ENCODE measurements around the gene CHST3.
"Not testable (repeated sequence)": the region's sequence is repeated elsewhere in the genome, so short reads cannot be mapped to it uniquely, and the experiment has no call there.

The CHST3 gene

DNA sequence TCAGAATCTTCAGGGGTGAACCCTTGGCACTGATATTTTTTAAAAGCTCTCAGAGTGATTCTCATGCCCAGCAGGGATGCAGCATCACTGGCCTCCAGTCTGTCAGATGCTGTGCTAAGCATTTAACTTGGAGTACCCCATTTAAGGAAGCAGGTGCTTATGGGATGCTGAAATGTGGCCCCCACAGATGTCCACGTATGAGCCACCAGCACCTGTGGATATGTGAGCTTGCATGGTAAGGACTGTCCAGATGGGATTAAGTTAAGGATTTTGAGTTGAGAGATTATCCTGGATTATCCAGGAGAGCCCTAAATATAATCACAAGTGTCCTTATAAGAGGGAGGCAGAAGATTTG, 17.7 kb downstream of the CHST3 start:
- H3K27me3 Mint-ChIP-seq (ENCODE audit: low read depth, poor library complexity): no peaks in the 10 kb centered on the region
- peaks cover 6% of the 10 kb centered on the region for H3K36me3 Mint-ChIP-seq (ENCODE audit: low read depth)
- peak overlapping the region; percentile 97 for H3K27ac Mint-ChIP-seq
- H3K4me1 Mint-ChIP-seq: peaks cover 93% of the 10 kb centered on the region
- TF ChIP-seq, protein P1, sequence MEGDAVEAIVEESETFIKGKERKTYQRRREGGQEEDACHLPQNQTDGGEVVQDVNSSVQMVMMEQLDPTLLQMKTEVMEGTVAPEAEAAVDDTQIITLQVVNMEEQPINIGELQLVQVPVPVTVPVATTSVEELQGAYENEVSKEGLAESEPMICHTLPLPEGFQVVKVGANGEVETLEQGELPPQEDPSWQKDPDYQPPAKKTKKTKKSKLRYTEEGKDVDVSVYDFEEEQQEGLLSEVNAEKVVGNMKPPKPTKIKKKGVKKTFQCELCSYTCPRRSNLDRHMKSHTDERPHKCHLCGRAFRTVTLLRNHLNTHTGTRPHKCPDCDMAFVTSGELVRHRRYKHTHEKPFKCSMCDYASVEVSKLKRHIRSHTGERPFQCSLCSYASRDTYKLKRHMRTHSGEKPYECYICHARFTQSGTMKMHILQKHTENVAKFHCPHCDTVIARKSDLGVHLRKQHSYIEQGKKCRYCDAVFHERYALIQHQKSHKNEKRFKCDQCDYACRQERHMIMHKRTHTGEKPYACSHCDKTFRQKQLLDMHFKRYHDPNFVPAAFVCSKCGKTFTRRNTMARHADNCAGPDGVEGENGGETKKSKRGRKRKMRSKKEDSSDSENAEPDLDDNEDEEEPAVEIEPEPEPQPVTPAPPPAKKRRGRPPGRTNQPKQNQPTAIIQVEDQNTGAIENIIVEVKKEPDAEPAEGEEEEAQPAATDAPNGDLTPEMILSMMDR (IDR thresholded peaks at IDR 0.05): no peak
- H3K9me3 Mint-ChIP-seq: no peaks in the 10 kb centered on the region
- H3K4me3 Mint-ChIP-seq: peak overlapping the region; percentile 21
- no peak for DNase-seq

DNA sequence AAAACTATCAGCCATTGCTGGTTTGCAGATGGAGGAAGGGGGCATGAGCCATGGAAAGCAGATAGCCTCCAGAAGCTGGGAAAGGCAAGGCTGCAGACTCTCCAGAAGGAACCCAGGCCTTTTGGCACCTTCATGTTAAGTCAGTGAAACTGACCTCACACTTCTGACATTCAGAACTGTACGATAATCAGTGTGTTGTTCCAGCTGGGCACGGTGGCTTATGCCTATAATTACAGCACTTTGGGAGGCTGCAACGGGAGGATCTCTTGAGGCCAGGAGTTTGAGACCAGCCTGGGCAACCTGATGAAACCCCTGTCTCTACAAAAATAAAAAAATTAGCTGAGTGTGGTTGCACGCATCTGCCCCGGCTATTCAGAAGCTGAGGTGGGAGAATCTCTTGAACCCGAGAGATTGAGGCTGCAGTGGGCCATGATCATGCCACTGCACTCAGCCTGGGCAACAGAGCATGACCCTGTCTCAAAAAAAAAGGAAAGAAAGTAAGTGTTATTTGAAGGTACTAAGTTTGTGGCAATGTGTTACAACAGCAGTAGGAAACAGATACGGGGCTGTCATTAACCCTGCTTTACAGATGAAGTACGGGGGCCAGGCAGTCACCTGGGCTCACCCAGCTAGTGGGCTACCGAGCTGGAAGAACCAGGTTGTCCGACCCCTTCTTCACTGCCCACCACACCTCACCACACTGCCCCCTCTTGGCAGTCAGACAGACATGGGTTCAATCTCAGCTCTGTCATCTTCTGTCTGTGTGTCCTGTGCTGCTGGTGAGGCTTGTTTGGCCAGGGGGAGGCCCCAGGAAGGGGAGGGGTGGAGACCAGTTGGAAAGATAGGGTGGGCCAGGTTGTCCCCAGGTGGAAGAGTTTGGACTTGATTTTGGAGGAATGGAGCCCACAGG, 18.3 kb downstream of the CHST3 start:
- no peak for DNase-seq
- peaks cover 94% of the 10 kb centered on the region for H3K4me1 Mint-ChIP-seq
- H3K27ac Mint-ChIP-seq: peak overlapping the region; percentile 97
- no peaks in the 10 kb centered on the region for H3K27me3 Mint-ChIP-seq (ENCODE audit: low read depth, poor library complexity)
- peaks cover 4% of the 10 kb centered on the region for H3K9me3 Mint-ChIP-seq
- peaks cover 10% of the 10 kb centered on the region for H3K36me3 Mint-ChIP-seq (ENCODE audit: low read depth)
- H3K4me3 Mint-ChIP-seq: peak overlapping the region; percentile 45
- TF ChIP-seq, protein P1 (IDR thresholded peaks at IDR 0.05): no peak

DNA sequence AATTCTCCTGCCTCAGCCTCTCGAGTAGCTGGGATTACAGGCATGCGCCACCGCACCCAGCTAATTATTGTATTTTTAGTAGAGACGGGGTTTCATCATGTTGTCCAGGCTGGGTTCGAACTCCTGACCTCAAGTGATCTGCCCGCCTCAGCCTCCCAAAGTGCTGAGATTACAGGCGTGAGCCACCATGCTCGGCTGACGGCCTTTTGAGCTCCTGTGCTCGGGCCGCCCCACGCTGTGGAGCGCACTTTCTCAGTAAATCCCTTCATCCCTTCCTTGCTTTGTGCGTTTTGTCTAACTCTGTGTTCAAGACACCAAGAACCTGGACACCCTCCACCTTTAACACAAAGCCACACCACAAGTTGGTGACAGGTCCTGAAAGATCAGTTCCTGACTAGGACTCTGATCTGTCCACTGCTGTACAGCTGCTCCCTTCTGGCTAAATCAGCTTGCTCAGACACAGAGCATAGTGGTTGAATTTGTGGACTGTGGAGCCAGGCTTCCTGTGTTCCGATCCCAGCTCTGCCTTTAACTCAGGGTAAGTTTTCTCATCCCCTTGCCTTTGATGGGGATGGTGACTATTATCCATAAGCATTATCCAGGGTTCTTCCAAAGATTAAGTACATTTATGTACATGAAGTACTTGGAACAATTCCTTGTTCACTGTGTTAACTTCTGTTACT, 20.1 kb downstream of the CHST3 start:
- Mint-ChIP-seq H3K4me1 (peaks cover 77% of the 10 kb centered on the region), H3K27me3 (ENCODE audit: low read depth, poor library complexity) (no peaks in the 10 kb centered on the region), H3K9me3 (peaks cover 20% of the 10 kb centered on the region), H3K27ac (peak overlapping the region; percentile 44), H3K36me3 (ENCODE audit: low read depth) (peaks cover 21% of the 10 kb centered on the region), H3K4me3 (peak overlapping the region; percentile 10)
- DNase-seq: no peak
- TF ChIP-seq, protein P1 (IDR thresholded peaks at IDR 0.05): no peak

DNA sequence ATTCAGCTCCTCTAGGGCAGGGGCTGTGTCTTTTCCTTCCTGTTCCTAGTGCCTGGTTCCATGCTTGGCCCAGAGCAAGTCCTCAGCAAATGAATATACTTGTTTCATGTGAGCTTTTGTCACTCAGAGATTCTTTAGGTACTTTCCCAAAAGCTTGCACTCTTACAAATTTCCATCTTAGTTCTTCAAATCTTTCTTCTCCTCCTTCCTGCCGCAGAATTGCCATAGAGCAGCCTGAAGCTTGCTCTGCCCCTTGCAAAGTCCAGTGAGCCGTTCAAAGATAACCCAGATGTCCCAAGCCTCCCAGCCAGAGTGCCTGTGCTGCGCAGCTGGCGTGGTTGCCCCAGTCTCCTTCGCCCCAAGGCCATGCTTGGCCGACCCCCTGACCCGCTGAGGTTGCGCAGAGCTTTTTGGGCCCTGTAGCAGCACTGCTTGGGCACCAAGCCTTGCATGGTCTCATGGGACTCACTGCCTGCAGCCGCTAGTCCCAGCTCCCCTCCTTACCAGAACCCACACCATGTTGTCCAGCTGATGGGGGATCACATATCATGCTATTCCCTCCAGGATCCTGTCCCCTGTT, 20.7 kb downstream of the CHST3 start:
- no peak for DNase-seq
- H3K4me3 Mint-ChIP-seq: peak overlapping the region; percentile 10
- peak overlapping the region; percentile 44 for H3K27ac Mint-ChIP-seq
- H3K36me3 Mint-ChIP-seq (ENCODE audit: low read depth): peaks cover 27% of the 10 kb centered on the region
- H3K9me3 Mint-ChIP-seq: peaks cover 24% of the 10 kb centered on the region
- peaks cover 71% of the 10 kb centered on the region for H3K4me1 Mint-ChIP-seq
- no peaks in the 10 kb centered on the region for H3K27me3 Mint-ChIP-seq (ENCODE audit: low read depth, poor library complexity)
- TF ChIP-seq, protein P1 (IDR thresholded peaks at IDR 0.05): no peak

DNA sequence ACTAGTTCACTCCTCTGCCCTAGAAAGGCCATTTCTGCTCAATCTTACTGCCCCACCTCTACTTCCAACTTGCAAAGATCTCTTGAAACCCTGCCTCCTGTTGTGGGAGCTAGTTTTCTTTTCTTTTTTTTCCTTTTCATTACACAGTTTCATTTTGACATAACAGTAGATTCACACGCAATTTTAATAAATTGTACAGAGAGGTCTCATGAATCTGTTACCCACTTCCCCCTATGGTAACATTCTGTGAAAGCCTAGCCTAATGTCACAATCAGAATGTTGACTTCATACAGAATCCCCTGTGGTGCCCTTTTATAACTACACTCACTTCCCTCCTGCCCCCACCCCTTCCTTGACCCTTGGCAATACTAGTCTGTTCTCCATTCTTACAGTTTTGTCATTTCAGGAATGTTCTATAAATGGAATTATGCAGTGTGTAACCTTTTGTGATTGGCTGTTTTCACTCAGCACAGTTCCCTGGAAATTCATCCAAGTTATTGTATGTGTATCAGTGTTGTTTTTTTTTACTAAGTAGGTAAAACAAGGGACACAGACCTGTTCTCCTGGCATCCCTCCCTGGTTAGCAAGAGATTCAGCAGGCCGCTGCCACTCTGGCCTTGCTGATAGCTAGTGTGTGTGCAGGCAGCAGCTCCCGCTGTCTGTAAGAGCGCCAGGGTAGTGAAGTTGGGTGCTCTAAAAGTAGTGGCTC, 21.5 kb downstream of the CHST3 start:
- Mint-ChIP-seq H3K4me3 (no peak overlapping the region), H3K36me3 (ENCODE audit: low read depth) (peaks cover 30% of the 10 kb centered on the region), H3K4me1 (peaks cover 63% of the 10 kb centered on the region), H3K27me3 (ENCODE audit: low read depth, poor library complexity) (no peaks in the 10 kb centered on the region), H3K27ac (peak overlapping the region; percentile 7), H3K9me3 (peaks cover 25% of the 10 kb centered on the region)
- DNase-seq: no peak
- TF ChIP-seq, protein P1 (IDR thresholded peaks at IDR 0.05): no peak

DNA sequence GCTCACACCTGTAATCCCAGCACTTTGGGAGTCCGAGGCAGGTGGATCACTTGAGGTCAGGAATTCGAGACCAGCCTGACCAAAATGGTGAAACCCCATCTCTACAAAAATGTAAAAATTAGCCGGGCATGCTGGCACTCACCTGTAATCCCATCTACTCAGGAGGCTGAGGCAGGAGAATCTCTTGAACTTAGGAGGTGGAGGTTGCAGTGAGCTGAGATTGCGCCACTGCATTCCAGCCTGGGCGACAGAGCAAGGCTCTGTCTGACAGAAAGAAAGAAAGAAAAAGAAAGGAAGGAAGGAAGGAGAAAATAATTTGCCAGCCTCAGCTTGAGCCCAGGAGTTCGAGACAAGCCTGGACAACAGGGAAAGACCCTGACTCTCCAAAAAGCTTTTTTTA, 24.7 kb downstream of the CHST3 start:
- peaks cover 39% of the 10 kb centered on the region for H3K4me1 Mint-ChIP-seq
- H3K4me3 Mint-ChIP-seq; H3K27me3 Mint-ChIP-seq (ENCODE audit: low read depth, poor library complexity); H3K27ac Mint-ChIP-seq; DNase-seq: not testable (repeated sequence)
- H3K36me3 Mint-ChIP-seq (ENCODE audit: low read depth): peaks cover 36% of the 10 kb centered on the region
- peaks cover 33% of the 10 kb centered on the region for H3K9me3 Mint-ChIP-seq
